Loucy (cell line): ENCODE measurements around the gene KRT4.

Experiments used
- H2AFZ ChIP-seq: fragments of 200-600 bp; sonication (generic); 2 replicates; pipeline ENCODE4 v1.6.0; 2016; ENCODE audit warnings: antibody characterized with exemption, mild to moderate bottlenecking, low read length, moderate library complexity
- H3F3A ChIP-seq: fragments of 200-600 bp; 2 replicates; pipeline ENCODE4 v1.6.0; 2016; ENCODE audit warnings: antibody characterized with exemption, low read depth, mild to moderate bottlenecking
- H3K27me3 ChIP-seq: fragments of 200-600 bp; sonication (generic); 2 replicates; pipeline ENCODE4 v1.6.1; 2014; ENCODE audit warnings: low read length, mild to moderate bottlenecking; ENCODE audit not compliant: insufficient read depth, poor library complexity, severe bottlenecking
- H3K36me3 ChIP-seq: fragments of 200-600 bp; sonication (generic); 2 replicates; pipeline ENCODE4 v1.6.1; 2016; ENCODE audit warnings: low read length; ENCODE audit not compliant: insufficient read depth
- H3K4me1 ChIP-seq: fragments of 200-600 bp; sonication (generic); 2 replicates; pipeline ENCODE4 v1.5.1; 2014; ENCODE audit warnings: low read length, mild to moderate bottlenecking; ENCODE audit not compliant: insufficient read depth, poor library complexity, severe bottlenecking
- H3K4me2 ChIP-seq: fragments of 200-600 bp; sonication (generic); 2 replicates; pipeline ENCODE4 v1.6.0; 2014; ENCODE audit warnings: antibody characterized with exemption, low read length, low read depth, mild to moderate bottlenecking; ENCODE audit not compliant: poor library complexity, severe bottlenecking
- H3K4me3 ChIP-seq: fragments of 200-600 bp; sonication (generic); 2 replicates; pipeline ENCODE4 v1.5.1; 2014; ENCODE audit warnings: low read length, mild to moderate bottlenecking, mixed read lengths; ENCODE audit not compliant: poor library complexity, severe bottlenecking
- H3K79me2 ChIP-seq: fragments of 200-600 bp; sonication (generic); 2 replicates; pipeline ENCODE4 v1.6.1; 2014; ENCODE audit warnings: low read length; ENCODE audit not compliant: insufficient read depth
- H3K9ac ChIP-seq: fragments of 200-600 bp; sonication (generic); 2 replicates; pipeline ENCODE4 v1.6.0; 2014; ENCODE audit warnings: mild to moderate bottlenecking, low read depth, low read length, moderate library complexity; ENCODE audit not compliant: poor library complexity, severe bottlenecking
- H3K9me2 ChIP-seq: fragments of 200-600 bp; sonication (generic); replicated peaks from 2 replicates; pipeline ENCODE4 v1.6.1; 2016; ENCODE audit warnings: low read depth, low read length, mixed read lengths
- H3K9me3 ChIP-seq: fragments of 200-600 bp; sonication (generic); 2 replicates; pipeline ENCODE4 v1.6.1; 2014; ENCODE audit warnings: mild to moderate bottlenecking, antibody characterized with exemption, low read length, low read depth; ENCODE audit not compliant: insufficient read depth
- H4K20me1 ChIP-seq: fragments of 200-600 bp; sonication (generic); 2 replicates; pipeline ENCODE4 v1.6.0; 2014; ENCODE audit warnings: antibody characterized with exemption, low read length, mild to moderate bottlenecking; ENCODE audit not compliant: insufficient read depth, poor library complexity, severe bottlenecking
- CTCF ChIP-seq: fragments of 200-600 bp; sonication (generic); conservative IDR thresholded peaks from 2 replicates; pipeline ENCODE4 v1.5.1; 2014; ENCODE audit warnings: mild to moderate bottlenecking, antibody characterized with exemption, low read length
- EZH2phosphoT487 ChIP-seq: fragments of 200-600 bp; IDR thresholded peaks from 2 replicates; pipeline ENCODE4 v1.6.1; 2018; ENCODE audit warnings: antibody characterized with exemption, mild to moderate bottlenecking, moderate library complexity, borderline replicate concordance

KRT4 gene

GRCh38 chr12:52834727-52835001, 20.7 kb upstream of the KRT4 start:
- H3K27me3 ChIP-seq, result no peaks in the 10 kb centered on the region
- peaks cover 16% of the 10 kb centered on the region for H3K4me1 ChIP-seq
- no peak overlapping the region for H3K4me3 ChIP-seq
- TF ChIP-seq EZH2phosphoT487, result no peak
- no peak for TF ChIP-seq CTCF
- H3K79me2 ChIP-seq, result no peaks in the 10 kb centered on the region
- H2AFZ ChIP-seq, result no peak overlapping the region
- H3K9me2 ChIP-seq, result no peaks in the 10 kb centered on the region
- no peaks in the 10 kb centered on the region for H3F3A ChIP-seq
- H3K4me2 ChIP-seq, result no peak overlapping the region
- H4K20me1 ChIP-seq, result no peaks in the 10 kb centered on the region
- H3K36me3 ChIP-seq, result no peaks in the 10 kb centered on the region
- H3K9me3 ChIP-seq, result no peaks in the 10 kb centered on the region
- no peak overlapping the region for H3K9ac ChIP-seq

- Histone ChIP-seq H4K20me1 (no peaks in the 10 kb centered on the region), H3K4me1 (peaks cover 16% of the 10 kb centered on the region), H3K4me3 (no peak within 1 kb of the TSS), H3K9ac (no peak within 1 kb of the TSS), H3K79me2 (no peaks in the 10 kb centered on the region), H2AFZ (no peak within 1 kb of the TSS), H3K36me3 (no peaks in the 10 kb centered on the region), H3K27me3 (no peaks in the 10 kb centered on the region), H3K4me2 (no peak within 1 kb of the TSS), H3K9me3 (no peaks in the 10 kb centered on the region), H3K9me2 (no peaks in the 10 kb centered on the region), H3F3A (no peaks in the 10 kb centered on the region)
- TF ChIP-seq CTCF (no peak), EZH2phosphoT487 (no peak)
Measured at GRCh38 chr12:52833922-52834726, 20.2 kb upstream of the KRT4 start, which contains the start of gene KRT79. Gene KRT79 (minus strand): TSS chr12:52834311. CDS start chr12:52834260, 51 bp downstream.

- Histone ChIP-seq H3K9me2 (no peaks in the 10 kb centered on the region), H3K36me3 (no peaks in the 10 kb centered on the region), H2AFZ (no peak overlapping the region), H3K79me2 (no peaks in the 10 kb centered on the region), H3K4me1 (peaks cover 21% of the 10 kb centered on the region), H3K4me2 (no peak overlapping the region), H3K4me3 (no peak overlapping the region), H4K20me1 (no peaks in the 10 kb centered on the region), H3K27me3 (no peaks in the 10 kb centered on the region), H3K9me3 (no peaks in the 10 kb centered on the region), H3F3A (no peaks in the 10 kb centered on the region), H3K9ac (no peak overlapping the region)
- TF ChIP-seq EZH2phosphoT487, result no peak
- no peak for TF ChIP-seq CTCF
Measured at GRCh38 chr12:52832985-52833905, 19.3 kb upstream of the KRT4 start.
